ENCODE results near the gene ATM.

GRCh38 chr11:108246885-108247284 is 24.0 kb downstream of the ATM start:
- no peak for TF ChIP-seq EP300 (IDR thresholded peaks at IDR 0.05)
- TF ChIP-seq CTCF (IDR thresholded peaks at IDR 0.05): no peak
- TF ChIP-seq POLR2AphosphoS5 (IDR thresholded peaks at IDR 0.05): no peak
- TF ChIP-seq POLR2A (IDR thresholded peaks at IDR 0.05; ENCODE audit: low read depth): no peak
